CD4-positive, alpha-beta T cell treated with Interleukin-2 at 100 ng/mL for 4 hours (primary cell): ENCODE data around the gene TBC1D21.

Experiments used
- DNase-seq: peaks from one replicate; pipeline ENCODE4 v3.0.0-alpha.2; 2020; ENCODE audit warnings: low spot score

TBC1D21 gene

DNA sequence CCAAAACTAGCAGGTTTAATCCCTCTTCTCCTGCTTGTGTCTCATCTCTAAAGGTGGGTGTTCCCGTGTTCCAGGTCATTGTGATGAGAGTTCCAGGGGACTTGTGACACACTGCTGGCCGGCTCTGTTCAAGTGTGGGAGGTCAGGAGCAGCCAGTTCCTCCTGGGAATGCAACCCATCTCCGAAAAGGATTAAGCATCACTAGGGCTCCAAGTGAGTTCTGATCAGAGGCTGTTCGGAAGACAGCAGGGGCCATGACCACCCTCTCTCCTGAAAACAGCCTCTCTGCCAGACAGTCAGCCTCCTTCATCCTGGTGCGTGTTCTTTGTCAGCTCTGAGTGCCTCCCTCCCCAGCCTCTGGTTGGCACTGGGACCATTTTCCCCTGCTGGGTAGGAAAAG lies at the start of gene TBC1D21:
TSS of gene TBC1D21 (plus strand) at position 109 of the 400 bp plus-strand sequence. CDS start at position 255, 146 bp downstream.
- no peak for DNase-seq

GRCh38 chr15:73826711-73827251 lies 46.6 kb upstream of the TBC1D21 start:
- DNase-seq = no peak

DNA sequence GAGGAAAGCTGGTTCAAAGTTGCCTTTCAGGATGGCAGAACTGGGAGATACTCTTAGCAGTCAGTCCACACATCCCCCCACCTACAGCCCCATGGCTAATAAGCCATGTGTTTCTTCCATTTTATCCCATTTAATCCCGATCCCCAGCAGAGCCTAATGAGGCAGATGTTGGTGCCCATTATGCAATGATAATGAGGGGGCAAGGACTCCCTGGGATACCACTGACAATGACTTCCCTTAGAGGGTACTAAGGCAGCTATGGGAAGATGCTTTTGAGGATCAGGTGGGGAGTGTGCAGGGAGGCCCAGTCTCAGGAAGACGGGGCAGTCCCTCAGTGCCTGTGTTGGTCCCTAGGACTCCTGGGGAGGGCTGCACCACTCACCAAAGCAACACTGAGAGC lies 43.8 kb upstream of the TBC1D21 start:
- no peak for DNase-seq

DNA sequence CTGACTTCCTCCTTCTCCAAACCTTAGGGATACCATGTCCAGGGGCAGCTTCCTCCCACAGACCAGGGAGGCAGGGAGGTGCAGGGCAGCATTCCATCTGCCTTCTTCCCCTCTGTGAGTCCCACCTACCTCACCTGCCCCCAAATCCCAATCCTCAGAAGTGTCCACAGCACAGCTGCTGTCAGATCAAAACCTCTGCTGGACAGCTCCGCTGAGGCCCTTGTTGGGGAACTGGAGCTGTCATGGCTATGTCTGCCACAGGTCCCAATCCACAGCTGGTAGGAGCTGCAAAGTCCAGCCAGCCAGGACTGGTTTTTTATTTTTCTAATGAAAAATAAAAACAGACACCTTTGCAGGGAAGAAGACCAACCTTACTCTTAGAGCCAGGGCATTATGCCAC lies 40.7 kb upstream of the TBC1D21 start:
- no peak for DNase-seq

DNA sequence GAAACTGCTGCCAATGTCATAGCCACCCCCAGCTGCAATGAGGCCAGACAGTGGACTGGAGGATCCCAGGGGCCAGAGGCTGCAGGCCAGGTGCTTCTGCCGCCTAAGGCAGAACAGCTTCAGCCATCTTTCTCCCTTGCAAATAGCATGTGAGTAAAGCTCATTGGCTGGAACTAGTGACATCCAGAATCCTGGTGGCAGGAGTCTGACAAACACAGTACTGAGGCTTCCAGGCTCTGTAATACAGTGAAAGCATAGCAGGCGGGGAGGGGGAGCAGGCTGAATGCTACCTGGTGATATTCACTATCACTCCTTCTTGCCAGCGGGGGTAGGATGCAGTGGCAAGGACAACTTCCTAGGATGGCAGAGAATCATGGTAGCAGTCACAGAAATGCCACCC lies 36.5 kb upstream of the TBC1D21 start:
- DNase-seq = no peak

GRCh38 chr15:73838831-73839426 lies 34.4 kb upstream of the TBC1D21 start:
- DNase-seq = no peak

DNA sequence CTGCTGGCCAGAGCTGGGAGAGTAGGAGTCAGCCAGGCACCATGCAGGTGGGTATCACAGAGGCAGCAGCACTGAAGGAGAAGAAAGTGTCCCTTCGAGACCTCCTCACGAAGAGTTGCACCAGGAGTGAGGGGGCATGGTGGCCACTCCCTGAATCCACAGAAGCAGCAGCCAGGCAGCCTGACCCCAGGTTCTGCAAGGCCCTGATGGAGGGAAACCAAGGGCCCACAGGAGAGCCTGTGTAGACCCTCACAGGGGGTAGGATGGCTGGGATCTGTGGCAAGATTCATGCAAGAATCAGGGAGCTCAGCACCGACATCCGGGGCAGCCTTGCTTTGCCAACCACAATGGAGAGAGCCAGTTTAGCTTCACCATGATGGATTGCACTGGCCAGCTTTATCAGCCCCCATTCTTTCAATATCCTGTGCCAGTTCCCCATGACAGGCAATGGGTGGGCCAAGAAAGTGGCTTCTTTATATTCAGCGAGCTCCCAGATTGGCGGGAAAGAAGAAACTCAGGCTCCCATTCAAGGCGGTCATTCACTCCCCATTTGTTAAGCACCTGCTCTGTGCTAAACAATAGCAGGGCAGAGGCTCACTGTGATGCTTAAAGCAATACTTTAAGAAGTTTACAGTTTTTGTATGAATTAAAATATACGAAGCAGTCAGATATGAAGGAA lies 33.5 kb upstream of the TBC1D21 start:
- DNase-seq = no peak

DNA sequence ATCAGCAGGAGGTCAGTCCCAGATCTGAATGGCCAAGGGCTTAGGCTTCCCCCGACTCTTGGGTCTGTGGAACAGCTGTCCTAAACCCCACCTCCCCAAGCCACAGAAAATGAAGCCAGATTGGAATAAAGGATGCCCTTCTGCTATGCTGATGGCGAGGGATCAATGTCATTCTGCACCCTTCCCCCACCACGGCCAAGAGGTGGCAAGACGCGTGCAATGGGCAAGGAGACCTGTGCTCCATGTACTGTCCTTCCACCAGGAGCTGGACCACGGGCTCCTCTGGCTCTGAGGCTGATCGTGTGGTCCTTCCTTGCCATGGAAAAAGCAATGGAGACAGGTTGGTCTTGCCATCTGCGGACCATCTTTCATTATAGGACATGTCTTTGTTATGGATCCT lies 32.6 kb upstream of the TBC1D21 start:
- no peak for DNase-seq

DNA sequence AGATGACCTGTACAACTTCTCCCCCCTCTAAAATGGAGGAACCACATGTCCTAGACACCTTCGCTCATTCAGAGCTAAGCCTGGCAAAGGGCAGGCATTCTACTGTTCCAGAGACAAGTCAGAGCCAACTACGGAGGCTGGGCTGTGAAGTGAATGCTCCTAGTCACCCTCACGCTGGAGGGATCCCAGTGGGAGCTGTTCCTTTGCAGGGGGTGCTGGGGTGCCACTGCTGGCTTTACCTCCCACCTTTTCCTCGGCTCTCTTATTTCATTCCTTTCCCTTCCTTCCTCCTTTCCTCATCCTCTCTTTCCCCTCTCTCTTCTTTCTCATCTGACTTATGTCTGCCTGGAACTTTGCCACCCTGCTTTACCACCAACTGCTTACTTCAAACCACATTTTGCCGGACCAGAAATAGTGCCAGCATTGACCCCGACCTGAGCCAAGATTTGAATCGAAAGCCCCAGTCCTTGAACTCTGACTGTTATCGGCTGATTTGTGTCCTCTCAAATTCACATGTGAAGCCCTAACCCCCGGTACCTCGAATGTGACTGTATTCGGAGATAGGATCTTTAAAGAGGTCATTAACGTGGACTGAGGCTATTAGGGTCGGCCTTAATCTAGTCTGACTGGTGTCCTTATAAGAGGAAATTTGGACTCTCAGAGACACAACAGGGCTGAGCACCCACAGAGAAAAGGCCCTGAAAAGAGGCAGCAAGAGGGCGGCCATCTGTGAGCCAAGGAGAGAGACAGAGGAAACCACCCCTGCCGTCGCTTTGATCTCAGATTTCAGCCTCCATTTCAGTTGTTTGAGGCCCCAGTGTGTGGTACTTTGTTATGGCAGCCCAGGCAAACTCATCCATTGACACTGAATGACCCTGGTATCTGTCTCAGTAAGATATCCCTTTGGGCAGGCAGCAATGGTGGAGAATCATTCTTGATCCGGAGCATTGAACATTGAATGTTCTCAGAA lies 31.3 kb upstream of the TBC1D21 start:
- DNase-seq = no peak

GRCh38 chr15:73843787-73844186 lies 29.6 kb upstream of the TBC1D21 start:
- no peak for DNase-seq

- DNase-seq = no peak
Measured at GRCh38 chr15:73844356-73844755, 29.0 kb upstream of the TBC1D21 start.

DNA sequence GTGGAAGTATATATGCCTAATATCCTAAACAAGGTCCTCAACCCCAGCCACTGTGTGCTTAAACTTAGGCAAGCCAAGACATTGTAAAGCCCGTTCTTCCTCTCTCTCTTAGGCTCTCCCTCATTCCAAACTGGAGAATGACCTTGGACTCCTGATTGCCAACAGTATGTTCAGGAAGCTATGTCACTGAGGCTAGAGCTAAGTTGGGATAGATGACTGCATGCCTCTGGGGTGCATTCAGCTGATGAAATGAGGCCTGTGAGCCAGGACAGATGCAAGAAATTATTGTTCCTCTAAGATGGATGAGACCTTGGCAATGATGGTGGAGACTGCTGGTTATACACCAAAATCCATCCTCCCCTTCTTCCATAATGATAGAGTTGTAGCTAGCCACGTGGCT lies 27.9 kb upstream of the TBC1D21 start:
- DNase-seq = no peak

DNA sequence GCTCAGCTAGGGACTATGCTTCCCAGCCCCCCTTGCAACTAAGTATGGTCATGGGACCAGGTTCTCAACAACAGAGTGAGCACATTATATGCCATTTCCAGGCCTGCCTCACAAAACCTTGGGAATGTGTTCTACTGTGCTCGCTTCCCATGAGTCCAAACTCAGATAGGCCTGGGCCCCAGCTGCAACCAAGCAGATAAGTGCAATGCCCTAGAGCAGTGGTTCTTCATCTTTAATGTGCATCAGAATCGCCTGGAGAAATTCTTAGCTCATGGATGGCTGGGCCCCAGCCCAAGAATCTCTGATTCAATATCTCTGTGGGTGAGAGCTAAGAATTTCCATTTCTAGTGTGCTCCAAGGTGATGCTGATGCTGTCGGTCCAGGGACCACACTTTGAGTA lies 27.5 kb upstream of the TBC1D21 start:
- DNase-seq = no peak

- no peak for DNase-seq
Measured at GRCh38 chr15:73849641-73850040, 23.7 kb upstream of the TBC1D21 start.

DNA sequence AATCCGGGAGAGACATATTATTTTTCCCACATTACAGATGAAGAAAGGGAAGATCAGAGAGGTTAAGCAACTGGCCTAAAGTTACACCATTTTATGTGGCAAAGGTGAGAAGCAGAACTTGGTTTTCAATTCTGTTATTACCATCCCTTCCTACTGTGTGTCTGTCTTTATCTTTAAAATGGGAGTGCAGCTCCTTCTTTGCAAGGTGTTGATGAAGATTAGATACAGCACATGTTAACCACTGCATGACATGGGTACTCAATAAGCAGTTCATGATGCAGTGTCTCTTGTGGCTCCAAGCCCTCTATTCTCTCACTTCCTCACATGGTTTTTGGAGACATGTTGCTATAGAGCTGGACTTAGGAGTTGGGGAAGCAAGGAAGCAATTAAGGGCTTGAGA lies 23.1 kb upstream of the TBC1D21 start:
- DNase-seq = no peak

- DNase-seq = no peak
Measured at GRCh38 chr15:73851689-73852088, 21.7 kb upstream of the TBC1D21 start.

DNA sequence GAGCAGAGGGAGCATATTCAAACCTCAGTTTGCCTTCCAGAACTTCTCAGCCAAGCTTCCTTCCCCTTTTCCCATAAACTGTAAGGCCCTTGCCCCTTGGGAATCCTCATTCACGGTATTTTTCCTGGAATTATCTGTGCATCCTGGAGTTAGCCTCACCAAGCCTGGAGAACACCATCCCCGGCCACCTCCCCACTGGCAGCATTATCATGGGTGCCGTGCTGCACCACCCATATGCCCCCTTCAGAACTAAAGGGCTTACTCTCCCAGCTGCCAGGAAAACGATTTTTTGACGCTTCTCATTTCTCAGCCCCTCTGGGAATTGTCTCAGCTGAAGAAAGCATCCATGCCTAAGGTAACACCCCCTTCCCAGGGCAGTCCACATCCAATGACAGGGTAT lies 20.9 kb upstream of the TBC1D21 start:
- DNase-seq = no peak

DNA sequence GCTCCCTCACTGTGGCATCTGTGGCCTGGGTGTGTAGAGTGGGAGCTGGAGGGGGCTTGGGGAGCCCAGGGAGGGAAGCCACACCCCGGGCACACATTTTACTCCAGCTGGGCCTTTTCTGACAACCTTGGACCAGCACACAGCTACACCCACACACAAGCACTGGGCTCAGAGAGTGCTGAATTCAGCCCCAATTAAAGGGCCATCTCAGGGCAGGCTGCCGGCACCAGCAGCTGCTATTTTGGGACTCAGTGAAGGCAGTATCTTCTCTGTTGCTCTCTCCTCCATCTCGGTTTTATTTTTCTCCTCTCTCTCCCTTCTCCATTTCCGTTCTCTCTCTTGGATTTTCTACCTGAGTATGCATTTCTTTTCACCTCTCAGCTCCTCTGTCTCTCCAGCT lies 19.1 kb upstream of the TBC1D21 start:
- DNase-seq = no peak

DNA sequence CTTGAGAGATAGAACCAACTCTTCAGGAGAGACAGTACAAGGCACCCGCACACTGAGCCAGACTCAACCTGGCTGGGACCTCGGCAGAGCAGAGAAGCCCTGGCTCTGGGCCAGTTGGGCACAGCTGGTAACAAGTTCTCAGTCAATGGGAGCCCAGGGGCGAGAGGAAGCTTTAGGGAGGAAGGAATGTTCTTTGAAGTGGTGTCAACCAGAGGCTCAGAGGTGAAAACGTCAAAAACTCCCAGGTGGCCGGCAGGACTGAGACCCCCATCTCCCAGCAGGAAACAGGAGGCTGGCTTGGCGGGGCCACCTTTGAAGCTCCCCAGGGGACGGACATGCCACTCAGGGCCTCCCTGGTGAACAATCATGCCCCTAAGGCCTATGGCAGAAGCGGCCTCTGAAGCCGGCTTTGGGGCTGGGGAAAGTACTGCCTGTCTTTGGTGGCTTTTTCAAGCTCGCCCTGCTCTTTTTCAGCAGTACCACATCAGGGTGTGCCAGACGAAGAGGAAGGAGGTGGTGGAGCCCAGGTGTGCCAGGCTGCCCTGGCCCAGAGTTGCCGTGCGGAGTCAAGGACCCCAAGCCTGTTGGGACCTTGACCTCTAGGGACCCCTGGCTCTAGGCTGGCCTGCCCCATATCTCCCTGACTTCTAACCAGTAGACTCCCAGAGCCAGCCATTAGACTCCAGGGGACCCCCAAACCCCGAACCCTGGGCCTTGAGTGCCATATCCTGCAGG lies 16.7 kb upstream of the TBC1D21 start:
- DNase-seq = no peak

- DNase-seq = no peak
Measured at GRCh38 chr15:73857193-73857920, 16.0 kb upstream of the TBC1D21 start.

GRCh38 chr15:73858062-73858461 lies 15.3 kb upstream of the TBC1D21 start:
- no peak for DNase-seq
